NCI-H1930 (cell line): ENCODE measurements around the gene CDK18.
A peak's percentile ranks its signal among the peaks of the same experiment; 100 is the strongest.
"Not testable (repeated sequence)": the region's sequence is repeated elsewhere in the genome, so short reads cannot be mapped to it uniquely, and the experiment has no call there.

ENCODE experiments used
- DNase-seq, 2 experiments: peaks; one replicate each; lab custom pipeline; 2025; lab: John Stamatoyannopoulos, UW

Gene CDK18

DNA sequence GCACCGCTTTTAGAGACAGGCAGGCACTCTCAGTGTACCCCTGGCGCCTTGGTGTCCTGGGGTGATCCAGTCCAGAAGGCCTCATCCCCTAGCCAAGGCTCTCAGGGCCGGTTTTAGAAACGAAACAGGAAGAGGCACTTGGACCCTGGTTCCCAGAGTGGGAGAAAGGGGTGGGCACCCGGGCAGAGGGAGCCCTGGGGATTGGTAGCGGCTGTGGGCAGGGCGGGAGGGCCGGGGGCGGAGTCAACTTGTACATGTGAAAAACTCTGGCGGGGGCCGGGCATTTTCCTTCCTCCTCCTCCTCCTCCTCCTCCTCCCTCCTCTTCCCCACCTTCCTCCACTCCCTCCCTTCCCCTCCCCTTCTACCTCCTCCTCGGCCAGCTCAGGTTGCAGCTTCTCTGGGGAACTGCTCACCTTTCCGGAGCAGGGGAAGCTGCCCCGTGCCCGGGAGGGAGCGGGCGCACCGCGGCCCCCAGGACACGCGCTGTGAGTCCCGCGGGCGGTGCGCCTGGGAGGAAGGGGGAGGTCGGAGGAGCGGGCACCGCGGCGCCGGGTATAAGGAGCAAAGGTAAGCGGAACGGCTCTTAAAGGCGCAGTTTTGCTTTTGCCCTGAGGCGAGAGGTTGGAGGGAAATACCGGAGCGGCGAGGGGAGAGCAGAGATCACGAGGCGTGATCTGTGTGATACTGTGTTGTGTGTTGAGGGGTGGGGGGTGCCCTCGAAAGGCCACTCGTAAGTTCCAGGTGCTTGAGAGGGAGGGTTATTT lies at the start of gene CDK18:
TSS of gene CDK18 (plus strand) at position 359 of the 765 bp plus-strand sequence. CDS start 18,499 bp downstream, outside the sequence.
- DNase-seq, result peak in 1 of 2 experiments; percentile 53

DNA sequence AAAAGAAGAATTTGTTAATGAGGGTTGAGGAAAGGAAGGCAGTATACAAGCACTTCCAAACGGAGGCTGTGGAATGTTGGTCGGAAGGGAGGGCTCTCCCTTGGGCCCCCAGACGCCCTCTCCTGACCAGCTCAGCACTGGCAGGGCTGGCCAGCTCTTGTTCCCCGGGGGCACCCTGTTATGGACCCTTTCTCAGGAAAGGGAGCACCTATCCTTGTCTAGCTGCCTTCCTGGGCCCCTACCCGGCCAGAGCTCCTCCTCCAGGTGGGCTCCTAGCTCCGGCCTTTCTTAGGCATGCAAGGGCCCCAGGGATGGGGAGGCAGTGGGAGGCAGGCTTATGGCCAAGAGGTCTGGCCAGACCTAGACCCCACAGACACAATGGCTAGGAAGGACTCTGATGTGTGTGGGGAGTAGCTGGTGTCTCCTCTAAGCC lies 49.5 kb upstream of the CDK18 start:
- no peak for DNase-seq

GRCh38 chr1:205455581-205456382 lies 48.7 kb upstream of the CDK18 start, which contains the start of gene BLACAT1:
Gene BLACAT1 (minus strand): TSS chr1:205456045.
- DNase-seq, result no peak

GRCh38 chr1:205456383-205456867 lies 48.0 kb upstream of the CDK18 start:
- peak in 1 of 2 experiments; percentile 7 for DNase-seq

- DNase-seq, result peak; percentile 39 to 45
Observed at GRCh38 chr1:205456868-205457745, 47.4 kb upstream of the CDK18 start.

DNA sequence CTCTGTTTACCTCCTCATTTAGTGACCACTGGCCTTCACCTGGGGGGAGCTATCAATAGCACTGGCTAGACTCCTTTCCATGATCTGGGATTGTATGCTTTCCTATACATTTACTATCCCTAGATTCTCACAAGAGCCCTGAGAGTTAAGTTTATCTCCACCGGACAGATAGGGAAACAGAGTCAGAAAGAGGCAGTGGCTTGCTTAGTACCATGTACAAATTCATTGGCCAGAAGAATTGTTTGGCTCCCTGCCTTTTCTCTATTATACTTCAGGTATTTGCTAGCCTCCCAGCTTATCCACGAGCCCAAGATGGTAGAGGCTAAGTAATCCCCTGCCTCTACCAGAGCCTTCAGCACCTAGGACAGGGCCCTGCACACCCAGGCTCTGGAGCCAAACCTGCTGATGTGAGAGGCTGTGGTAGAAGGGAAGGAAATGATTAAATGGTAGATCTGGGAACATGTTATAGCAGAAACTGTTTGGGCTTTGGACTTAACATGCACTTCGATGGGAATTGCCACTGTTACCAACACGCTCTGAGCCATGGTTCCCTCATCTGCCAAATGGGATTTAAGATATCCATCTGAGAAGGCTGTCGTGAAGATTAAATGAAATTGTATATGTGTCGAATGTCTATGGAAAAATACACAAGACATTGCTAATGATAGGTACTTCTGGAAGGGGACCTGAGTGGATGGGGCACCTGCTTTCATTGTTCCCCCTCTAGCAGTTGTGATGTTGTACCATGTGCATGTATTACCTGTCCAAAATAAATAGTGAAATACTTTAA lies 45.5 kb upstream of the CDK18 start:
- no peak for DNase-seq

DNA sequence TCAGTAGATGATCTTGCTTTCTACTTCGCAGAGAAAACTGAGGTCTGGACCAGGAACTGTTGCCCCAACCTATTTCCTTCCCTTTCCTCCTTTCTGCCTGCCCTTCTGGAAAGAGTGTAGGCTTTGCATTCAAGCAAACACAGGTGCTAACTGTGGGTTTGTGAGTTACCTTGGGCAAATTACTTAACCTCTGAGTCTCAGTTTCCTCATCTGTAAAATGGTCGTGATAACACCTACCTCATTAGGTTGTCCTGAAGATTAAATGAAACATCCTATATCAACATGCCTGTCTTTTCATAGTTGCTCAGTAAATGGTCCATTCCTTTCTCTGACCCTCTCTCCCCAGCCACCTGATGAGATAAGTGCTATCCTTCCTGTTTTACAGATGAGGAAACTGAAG lies 39.1 kb upstream of the CDK18 start:
- no peak for DNase-seq

DNA sequence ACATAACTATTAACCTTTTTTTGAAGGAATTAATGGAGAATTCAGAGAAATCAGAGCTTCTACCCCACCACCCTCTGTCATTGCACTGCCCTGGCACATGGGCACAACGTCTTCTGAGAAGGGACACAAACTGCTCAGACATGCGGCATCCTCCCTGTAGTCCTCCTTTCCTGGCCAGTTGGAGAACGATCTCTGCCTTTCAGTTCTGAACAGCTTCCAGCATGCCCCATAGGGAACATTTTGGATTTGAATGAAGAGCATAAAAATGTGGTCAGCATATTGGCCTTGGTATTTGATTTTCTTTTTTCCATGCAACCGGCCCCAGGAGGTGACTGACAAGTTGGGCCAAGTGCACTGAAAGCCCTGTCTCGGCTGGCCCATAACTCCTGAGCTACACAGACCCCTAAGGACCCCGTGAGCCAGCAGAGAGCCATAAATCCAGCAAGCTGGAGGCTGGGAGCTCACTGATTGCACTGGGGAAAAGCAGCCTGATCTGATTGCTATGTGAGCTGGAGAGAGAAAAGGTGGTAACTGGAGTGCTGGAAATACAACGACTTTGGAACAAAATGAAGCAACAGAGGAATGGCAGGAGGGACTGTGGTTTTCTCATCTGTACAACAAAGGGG lies 37.8 kb upstream of the CDK18 start:
- DNase-seq, result no peak

DNA sequence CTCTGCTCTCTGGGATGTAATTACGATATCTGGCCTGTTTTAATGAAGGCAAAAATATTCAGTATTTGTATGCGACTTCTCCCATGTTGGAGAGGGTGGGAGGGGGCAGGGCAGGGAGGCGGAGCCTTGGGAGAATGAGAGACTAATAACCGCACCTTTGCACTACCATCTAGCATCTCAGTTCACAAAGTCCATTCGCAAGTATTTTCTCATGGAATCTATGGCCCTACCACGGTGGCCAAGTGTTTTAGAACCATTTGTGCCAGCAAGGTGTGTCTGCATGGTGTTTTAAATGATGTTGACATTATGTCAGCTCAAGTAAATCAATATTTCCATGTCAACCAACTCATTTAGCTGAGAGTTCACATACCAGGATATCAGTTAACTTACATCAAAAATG lies 34.3 kb upstream of the CDK18 start:
- DNase-seq, result no peak

- no peak for DNase-seq
Observed at GRCh38 chr1:205472737-205473441, 31.6 kb upstream of the CDK18 start.

DNA sequence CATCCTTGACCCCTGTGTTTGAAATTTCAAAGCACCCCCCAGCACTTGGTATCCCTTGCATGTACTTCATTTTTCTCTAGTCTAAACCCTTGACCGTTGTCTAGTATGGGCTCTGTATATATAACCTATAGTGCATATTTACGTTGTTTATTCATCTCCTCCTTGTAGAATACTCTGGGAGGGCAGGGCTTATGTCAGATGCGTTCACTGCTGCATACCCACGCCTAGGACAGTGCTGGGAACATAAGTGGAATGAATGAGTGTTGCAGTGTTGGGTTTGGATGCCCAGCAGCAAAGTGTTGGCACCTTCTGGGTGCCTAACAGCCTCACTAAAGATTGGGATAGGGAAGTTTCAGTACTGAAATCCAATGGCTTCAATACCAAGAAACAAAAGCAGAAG lies 31.0 kb upstream of the CDK18 start:
- DNase-seq, result no peak

GRCh38 chr1:205473966-205474365 lies 30.5 kb upstream of the CDK18 start:
- DNase-seq, result no peak

GRCh38 chr1:205474571-205474970 lies 29.9 kb upstream of the CDK18 start:
- no peak for DNase-seq

GRCh38 chr1:205475855-205476254 lies 28.6 kb upstream of the CDK18 start:
- no peak for DNase-seq

GRCh38 chr1:205476648-205477047 lies 27.8 kb upstream of the CDK18 start:
- DNase-seq, result no peak

DNA sequence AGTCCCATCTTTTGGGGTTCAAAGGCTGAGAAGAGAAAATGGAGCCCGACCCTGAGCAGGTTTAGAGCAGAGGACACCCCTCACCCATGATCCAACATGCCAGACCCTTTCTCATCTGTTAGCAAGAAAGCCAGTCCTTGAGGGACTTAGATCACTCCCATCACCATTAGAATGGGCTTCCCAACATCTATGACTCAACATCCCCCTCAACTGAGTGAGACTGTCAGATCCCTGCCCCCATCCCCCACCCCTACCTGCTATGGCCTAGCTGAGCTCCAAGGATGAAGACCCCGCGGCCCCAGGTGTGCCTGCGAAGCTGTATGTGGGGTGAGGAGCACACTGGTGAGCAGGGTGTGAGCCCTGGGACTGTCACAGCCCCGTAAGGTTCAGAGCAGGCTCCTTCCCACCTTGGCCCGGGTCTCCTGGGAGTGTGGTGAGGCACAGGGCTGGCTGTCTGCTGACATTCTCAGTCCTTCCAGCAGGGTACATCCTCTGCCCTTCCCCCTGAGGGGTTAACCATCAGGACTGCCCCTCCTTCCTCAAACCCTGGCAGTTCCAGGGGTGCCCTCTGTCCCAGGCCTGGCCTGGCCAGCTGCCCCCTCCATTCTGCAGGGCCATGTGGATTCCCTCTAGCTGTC lies 27.2 kb upstream of the CDK18 start:
- no peak for DNase-seq

- no peak for DNase-seq
Observed at GRCh38 chr1:205477759-205478247, 26.7 kb upstream of the CDK18 start.

- not testable (repeated sequence) for DNase-seq
Observed at GRCh38 chr1:205478985-205479384, 25.5 kb upstream of the CDK18 start.

DNA sequence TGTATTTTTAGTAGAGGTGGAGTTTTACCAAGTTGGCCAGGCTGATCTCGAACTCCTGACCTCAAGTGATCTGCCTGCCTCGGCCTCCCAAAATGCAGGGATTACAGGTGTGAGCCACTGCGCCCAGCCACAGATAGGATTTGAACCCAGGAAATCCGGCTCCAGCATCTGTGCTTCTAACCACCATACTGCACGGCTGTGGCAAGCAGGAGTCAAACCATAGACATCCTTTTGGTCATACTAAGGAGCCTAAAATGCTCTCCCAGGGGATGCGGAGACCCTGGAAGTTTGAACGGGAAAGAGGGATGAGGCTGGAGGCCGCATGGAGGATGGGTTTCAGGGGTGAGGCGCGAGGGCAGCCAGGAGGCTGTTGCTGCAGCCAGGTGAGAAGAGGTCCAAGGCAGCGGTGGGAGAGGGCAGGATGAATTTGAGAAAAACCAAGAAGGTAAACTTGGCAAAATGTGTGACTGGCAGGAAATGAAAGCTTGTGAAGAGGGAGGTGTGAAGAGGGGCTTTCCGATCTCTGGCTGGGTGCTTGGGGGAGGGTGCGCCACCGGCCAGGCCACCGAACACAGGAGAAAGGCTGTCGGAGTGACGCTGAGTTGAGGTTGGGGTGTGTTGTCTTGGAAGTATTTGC lies 24.0 kb upstream of the CDK18 start:
- no peak for DNase-seq
